GM12878 (cell line): ENCODE data around the gene PNPLA8. TPM values are rescaled to one million over a fixed set of nuclear protein-coding genes. Genes with fewer than 3 reads are reported as not detected.
A peak's percentile ranks its signal among the peaks of the same experiment; 100 is the strongest.

Source experiments
- ATAC-seq: fragments of 200-7000 bp; cut with Tn5 transposase; 3 replicates; pipeline ENCODE4 v1.9.1; 2020; ENCODE audit warnings: mild to moderate bottlenecking, moderate library complexity
- BruUV-seq: library from RNA; stranded (reverse); fragments of 400-500 nt; replicated peaks from 2 replicates; lab custom pipeline; 2021; lab: Mats Ljungman, UMichigan
- CTCF ChIA-PET: fragments of 300-600 bp; sonication (Branson Sonifier 250); formaldehyde crosslinking; extraction: SDS; loops from one replicate; lab custom pipeline; 2021; ENCODE audit warnings: inconsistent platforms; lab: Yijun Ruan, JAX
- POLR2A ChIA-PET: fragments of 350-600 bp; formaldehyde crosslinking; extraction: SDS; loops from one replicate; lab custom pipeline; 2021; ENCODE audit warnings: inconsistent platforms; lab: Charles Lee
- RAD21 ChIA-PET: fragments of 300-600 bp; sonication (Branson Sonifier 250); formaldehyde crosslinking; loops from one replicate; lab custom pipeline; 2023; ENCODE audit warnings: antibody characterized with exemption; ENCODE audit not compliant: unreplicated experiment; lab: Charles Lee
- SMC1A ChIA-PET: fragments of 300-600 bp; sonication (Branson Sonifier 250); formaldehyde crosslinking; loops from one replicate; lab custom pipeline; 2023; ENCODE audit not compliant: unreplicated experiment, uncharacterized antibody; lab: Charles Lee
- DNase-seq: peaks from one replicate; pipeline ENCODE4 v3.0.0-alpha.2; 2011; ENCODE audit warnings: low read depth, low spot score
- FAIRE-seq: peaks from 3 replicates; lab custom pipeline; 2011; peaks lifted over from hg19 to GRCh38; lab: Jason Lieb, UNC
- H2AFZ ChIP-seq: 2 replicates; pipeline ENCODE4 v1.6.0; 2011; ENCODE audit warnings: low read depth, low read length, control low read depth; ENCODE audit not compliant: control insufficient read depth
- H3K27ac ChIP-seq: 2 replicates; pipeline ENCODE4 v1.5.1; 2011; ENCODE audit warnings: control low read depth; ENCODE audit not compliant: control insufficient read depth, insufficient read depth
- H3K27me3 ChIP-seq, 2 experiments: replicated peaks in 1 of 2; 2 replicates each; pipeline versions ENCODE4 v1.6.0 to v1.6.1; 2011; ENCODE audit warnings: low read length in 1 of 2; ENCODE audit not compliant: control insufficient read depth in 2 of 2, insufficient read depth in 2 of 2
- H3K36me3 ChIP-seq, 2 experiments: 2 replicates each; pipeline ENCODE4 v1.5.1; 2011; ENCODE audit warnings: low read length in 1 of 2; ENCODE audit not compliant: control insufficient read depth in 2 of 2, insufficient read depth in 2 of 2
- H3K4me1 ChIP-seq: 2 replicates; pipeline ENCODE4 v1.6.1; 2011; ENCODE audit warnings: mild to moderate bottlenecking, low read length, moderate library complexity, mixed read lengths; ENCODE audit not compliant: control insufficient read depth, insufficient read depth
- H3K4me2 ChIP-seq: 2 replicates; pipeline ENCODE4 v1.6.0; 2011; ENCODE audit warnings: control low read depth; ENCODE audit not compliant: control insufficient read depth, insufficient read depth
- H3K4me3 ChIP-seq: fragments of 200-600 bp; sonication (generic); 2 replicates; pipeline ENCODE4 v1.5.1; 2016
- H3K79me2 ChIP-seq: 2 replicates; pipeline ENCODE4 v1.6.0; 2011; ENCODE audit warnings: low read length; ENCODE audit not compliant: control insufficient read depth, insufficient read depth
- H3K9ac ChIP-seq: 2 replicates; pipeline ENCODE4 v1.8.0; 2011; ENCODE audit warnings: low read length, control low read depth, mixed read lengths; ENCODE audit not compliant: control insufficient read depth, insufficient read depth
- H3K9me3 ChIP-seq: replicated peaks from 3 replicates; pipeline ENCODE4 v1.5.1; 2011; ENCODE audit warnings: mild to moderate bottlenecking, low read length; ENCODE audit not compliant: control insufficient read depth, insufficient read depth
- H4K20me1 ChIP-seq: 2 replicates; pipeline ENCODE4 v1.6.0; 2011; ENCODE audit not compliant: control insufficient read depth, insufficient read depth
- BCLAF1 ChIP-seq: fragments of 450-650 bp; IDR thresholded peaks from 2 replicates; pipeline ENCODE4 v1.6.1; 2017; ENCODE audit warnings: antibody characterized with exemption, mild to moderate bottlenecking, moderate library complexity
- EGR1 ChIP-seq, 2 experiments: IDR thresholded peaks; 1 replicate in 1 of 2; 2 replicates in 1 of 2; pipeline ENCODE4 v1.6.1; 2011 to 2012; ENCODE audit warnings: low read depth in 2 of 2, low read length in 2 of 2, borderline replicate concordance in 1 of 2, mild to moderate bottlenecking in 1 of 2, moderate library complexity in 1 of 2
- EZH2 ChIP-seq: IDR thresholded peaks from 2 replicates; pipeline ENCODE4 v1.6.1; 2012; ENCODE audit warnings: low read depth, mild to moderate bottlenecking, control low read depth, inconsistent platforms, low read length, borderline replicate concordance; ENCODE audit not compliant: control insufficient read depth
- RBBP5 ChIP-seq: fragments of 200-600 bp; sonication (generic); conservative IDR thresholded peaks from 2 replicates; pipeline ENCODE4 v1.6.1; 2016
- WGBS: methylation state at CpG from one replicate; pipeline ENCODE4 v1.1.6; 2016; ENCODE audit warnings: low lambda C conversion rate; ENCODE audit not compliant: insufficient replicate concordance, insufficient coverage; ENCODE audit errors: missing lambda C conversion rate; 5-methylcytosine and 5-hydroxymethylcytosine counted together
- in situ Hi-C: fragments of 300-500 bp; cut with MboI; formaldehyde crosslinking; loops from 9 replicates; pipeline ENCODE4 v1.14.3; 2018; ENCODE audit warnings: mixed read lengths
- intact Hi-C: fragments of 100-400 bp; cut with micrococcal nuclease; formaldehyde crosslinking; loops from one replicate; pipeline ENCODE4 v1.14.2; 2022; ENCODE audit not compliant: unreplicated experiment
- polyA plus RNA-seq, 11 experiments: library from polyadenylated mRNA; depleted of rRNA in 4 of 11; unstranded in 6 of 11; stranded (reverse) in 5 of 11; fragments of >200 nt; fragmentation: Nextera tagmentation in 4 of 11; fragmentation: Illumina TruSeq in 1 of 11; extraction: Ambion mirVana in 4 of 11; extraction: Trizol in 1 of 11; gene quantifications; 1 replicate in 1 of 11; 2 replicates in 10 of 11; pipeline versions ENCODE4 v1.2.1 to v1.2.3, GENCODE V29; 2011 to 2016; ENCODE audit warnings: inconsistent platforms in 2 of 11, missing spikeins in 2 of 11, low read depth in 1 of 11
- total RNA-seq, 4 experiments: library from RNA; depleted of rRNA in 3 of 4; stranded (reverse); fragments of >200 nt in 3 of 4; fragmentation: Illumina TruSeq in 1 of 4; extraction: Trizol in 1 of 4; gene quantifications; 2 replicates each; pipeline versions ENCODE4 v1.2.1 to v1.2.3, GENCODE V29; 2013 to 2021

PNPLA8 gene
- total and polyA plus RNA-seq, 10 of the 15 experiments (the other 5 are each of a cell fraction or from before 2014, with no cell fraction given) = 8.0 to 16.3 (median 12.2) TPM

DNA sequence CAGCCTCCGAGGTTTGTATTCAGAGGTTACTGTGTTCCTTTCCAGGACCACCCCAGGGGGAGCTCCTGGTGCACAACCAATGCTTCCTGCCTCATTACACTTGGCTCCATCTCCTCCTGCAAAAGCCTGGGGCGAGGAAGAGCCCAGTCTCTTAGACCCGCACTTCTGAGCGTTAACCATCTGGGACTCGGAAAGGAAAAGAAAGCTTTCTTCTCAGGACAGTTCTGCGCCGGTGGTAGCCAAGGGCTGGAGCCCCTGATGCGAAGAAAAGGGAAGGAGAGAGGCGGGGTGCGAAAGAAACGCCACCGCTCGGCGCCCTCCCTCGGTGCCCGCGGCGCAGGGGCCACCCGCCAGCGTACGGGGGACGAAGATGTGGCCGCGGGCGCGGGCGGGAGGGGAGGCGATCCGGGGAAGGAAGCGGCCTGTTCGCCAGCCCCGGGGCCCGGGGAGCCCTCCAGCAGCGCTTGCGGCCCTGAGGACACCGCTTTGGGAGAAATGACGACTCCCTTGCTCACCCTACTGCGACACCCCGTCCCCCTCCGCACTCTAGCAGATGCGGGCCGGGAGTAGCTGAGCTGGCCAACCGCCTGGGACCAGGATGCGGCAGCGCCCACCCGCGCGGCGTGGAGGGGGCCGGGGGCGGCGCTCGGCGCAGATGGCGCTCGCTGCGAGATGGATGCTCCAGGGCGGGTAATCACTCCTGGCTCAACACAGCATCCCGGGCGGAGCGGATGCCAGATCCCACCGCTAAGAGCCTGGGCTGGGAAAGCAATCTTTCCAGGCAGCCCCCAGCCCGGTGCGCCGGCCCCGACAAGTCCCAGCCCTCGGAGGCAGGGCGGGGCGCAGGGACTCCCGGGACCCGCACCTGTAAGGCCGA, 71.0 kb downstream of the PNPLA8 start:
- in situ Hi-C loops (loop anchor here (5.0 kb wide), 1 partner anchor 273 kb away; no protein-coding TSS in a partner anchor), intact Hi-C loops (loop anchor here (1.0 kb wide), 1 partner anchor 275 kb away; no protein-coding TSS in a partner anchor)
- H3K4me3 ChIP-seq = no peak overlapping the region
- POLR2A ChIA-PET = no interaction called here
- H4K20me1 ChIP-seq = no peaks in the 10 kb centered on the region; the same call in 1 of the 2 replicates
- H3K9ac ChIP-seq = no peak overlapping the region
- RAD21 ChIA-PET = interaction anchor here (2.7 kb wide), 1 partner anchor 42 kb away, joined by 8 read pairs; no protein-coding TSS in a partner anchor
- no peaks in the 10 kb centered on the region for H3K9me3 ChIP-seq
- TF ChIP-seq RBBP5 (no peak), EGR1 (IDR thresholded peaks at IDR 0.05; ENCODE audit: borderline replicate concordance in 1 of 2, low read depth in 2 of 2, low read length in 2 of 2) (peak in 1 of 2 experiments; percentile 4; a peak in 1 of 3 replicates)
- FAIRE-seq (no peak), ATAC-seq (peak; percentile 49), DNase-seq (no peak)
- H2AFZ ChIP-seq = peak overlapping the region; percentile 17; the same call in 1 of the 2 replicates
- H3K27ac ChIP-seq = no peak overlapping the region
- WGBS = 3% methylated on average over 50 of the region's 72 CpGs
- no TSS peak for BruUV-seq
- peaks cover 13 to 20% of the 10 kb centered on the region in 2 experiments for H3K27me3 ChIP-seq
- CTCF ChIA-PET = interaction anchor here (0.5 to 4.5 kb wide), 5 partner anchors 9 to 277 kb away, joined by 3 to 28 read pairs (median 15); no protein-coding TSS in a partner anchor
- SMC1A ChIA-PET = interaction anchor here (1.1 to 2.6 kb wide), 4 partner anchors 39 to 272 kb away, joined by 3 to 16 read pairs (median 4); no protein-coding TSS in a partner anchor
- no peaks in the 10 kb centered on the region for H3K79me2 ChIP-seq
- H3K4me1 ChIP-seq = no peaks in the 10 kb centered on the region
- H3K4me2 ChIP-seq = peak overlapping the region; percentile 58
- no peaks in the 10 kb centered on the region for H3K36me3 ChIP-seq

DNA sequence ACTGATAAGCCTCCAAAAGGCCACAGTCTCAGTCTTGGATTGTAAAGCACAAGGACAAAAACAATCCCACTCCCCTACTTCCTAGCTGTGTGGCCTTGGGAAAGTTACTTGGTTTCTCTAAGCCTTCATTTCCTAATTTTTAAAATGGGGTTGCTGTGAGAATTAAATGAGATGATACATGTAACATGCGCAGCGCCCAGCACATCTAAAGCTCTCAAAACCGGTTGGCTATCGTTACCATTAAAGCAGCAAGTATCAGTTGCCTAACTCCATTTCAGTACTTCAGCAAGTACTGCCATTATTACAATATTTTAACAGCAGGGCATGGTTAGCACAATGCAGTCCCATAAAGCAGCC, 71.6 kb downstream of the PNPLA8 start:
- H3K9me3 ChIP-seq = no peaks in the 10 kb centered on the region
- BruUV-seq = no TSS peak

More for the DNA sequence above, 71.6 kb downstream of the PNPLA8 start:
- Histone ChIP-seq H3K27me3 (peaks cover 13 to 20% of the 10 kb centered on the region in 2 experiments), H2AFZ (no peak overlapping the region), H3K4me3 (no peak overlapping the region), H4K20me1 (no peaks in the 10 kb centered on the region; the same call in 1 of the 2 replicates), H3K4me2 (no peak overlapping the region), H3K4me1 (no peaks in the 10 kb centered on the region), H3K79me2 (no peaks in the 10 kb centered on the region), H3K27ac (no peak overlapping the region), H3K36me3 (no peaks in the 10 kb centered on the region), H3K9ac (no peak overlapping the region)
- intact Hi-C loops = no loop called here
- ChIA-PET SMC1A (interaction anchor here (1.1 to 2.6 kb wide), 5 partner anchors 39 to 271 kb away, joined by 3 to 16 read pairs (median 4); no protein-coding TSS in a partner anchor), POLR2A (no interaction called here), RAD21 (interaction anchor here (2.7 kb wide), 1 partner anchor 43 kb away, joined by 8 read pairs; no protein-coding TSS in a partner anchor), CTCF (interaction anchor here (0.5 to 4.5 kb wide), 6 partner anchors 9 to 276 kb away, joined by 3 to 28 read pairs (median 10); no protein-coding TSS in a partner anchor)
- no peak for DNase-seq
- TF ChIP-seq EZH2 (0 out of 2 replicates have a peak, but pooled peaks have one; percentile 20), BCLAF1 (no peak)
- no peak for ATAC-seq
- FAIRE-seq = no peak
- in situ Hi-C loops = no loop called here
- WGBS = 80% methylated on average over 4 of the region's 4 CpGs
